Keratinocyte (primary cell): ENCODE results near the gene SHMT2. TPM values are rescaled to one million over a fixed set of nuclear protein-coding genes. Genes with fewer than 3 reads are reported as not detected.

Experiments
- DNase-seq: peaks from one replicate; pipeline ENCODE4 v3.0.0-alpha.2; 2011; ENCODE audit warnings: low read depth, missing footprints, low spot score
- FAIRE-seq: peaks from 2 replicates; lab custom pipeline; 2011; peaks lifted over from hg19 to GRCh38; lab: Jason Lieb, UNC
- H2AFZ ChIP-seq: 2 replicates; pipeline ENCODE4 v1.6.0; 2012; ENCODE audit warnings: low read length, control low read depth, inconsistent platforms; ENCODE audit not compliant: control insufficient read depth
- H3K27ac ChIP-seq: 2 replicates; pipeline ENCODE4 v1.5.1; 2011; ENCODE audit warnings: low read length; ENCODE audit not compliant: control insufficient read depth, insufficient read depth
- H3K27me3 ChIP-seq: 3 replicates; pipeline ENCODE4 v1.6.0; 2011; ENCODE audit warnings: low read length; ENCODE audit not compliant: control insufficient read depth, insufficient read depth; ENCODE audit errors: extremely low read depth
- H3K36me3 ChIP-seq, 2 experiments: 2 replicates in 1 of 2; 3 replicates in 1 of 2; pipeline ENCODE4 v1.5.1; 2011; ENCODE audit warnings: low read length in 2 of 2, mild to moderate bottlenecking in 1 of 2; ENCODE audit not compliant: control insufficient read depth in 2 of 2, insufficient read depth in 2 of 2; ENCODE audit errors: extremely low read depth in 1 of 2
- H3K4me1 ChIP-seq: 3 replicates; pipeline ENCODE4 v1.5.1; 2011; ENCODE audit warnings: low read length; ENCODE audit not compliant: control insufficient read depth, insufficient read depth; ENCODE audit errors: extremely low read depth
- H3K4me2 ChIP-seq: 3 replicates; pipeline ENCODE4 v1.6.0; 2011; ENCODE audit warnings: low read depth, low read length; ENCODE audit not compliant: control insufficient read depth, insufficient read depth; ENCODE audit errors: extremely low read depth
- H3K4me3 ChIP-seq, 3 experiments: fragments of 200-600 bp in 1 of 3; sonication (generic) in 1 of 3; 2 replicates in 2 of 3; 3 replicates in 1 of 3; pipeline ENCODE4 v1.5.1; 2011 to 2016; ENCODE audit warnings: low read length in 3 of 3, mild to moderate bottlenecking in 3 of 3, control low read depth in 2 of 3, inconsistent platforms in 1 of 3, low read depth in 1 of 3, mixed read lengths in 1 of 3, mixed run types in 1 of 3, moderate library complexity in 1 of 3; ENCODE audit not compliant: control insufficient read depth in 2 of 3, insufficient read depth in 2 of 3; ENCODE audit errors: extremely low read depth in 1 of 3
- H3K79me2 ChIP-seq: 2 replicates; pipeline ENCODE4 v1.6.0; 2012; ENCODE audit warnings: low read length; ENCODE audit not compliant: control insufficient read depth, insufficient read depth
- H3K9ac ChIP-seq: 3 replicates; pipeline ENCODE4 v1.6.0; 2011; ENCODE audit warnings: low read length; ENCODE audit not compliant: control insufficient read depth, insufficient read depth; ENCODE audit errors: extremely low read depth
- H3K9me1 ChIP-seq: 3 replicates; pipeline ENCODE4 v1.6.0; 2011; ENCODE audit warnings: low read length; ENCODE audit not compliant: control insufficient read depth, insufficient read depth; ENCODE audit errors: extremely low read depth
- H3K9me3 ChIP-seq: 2 replicates; pipeline ENCODE4 v1.5.1; 2012; ENCODE audit warnings: low read depth, low read length; ENCODE audit not compliant: control insufficient read depth
- H4K20me1 ChIP-seq: 3 replicates; pipeline ENCODE4 v1.6.0; 2011; ENCODE audit warnings: low read length; ENCODE audit not compliant: control insufficient read depth, insufficient read depth; ENCODE audit errors: extremely low read depth
- CTCF ChIP-seq, 3 experiments: IDR thresholded peaks in 1 of 3; conservative IDR thresholded peaks in 1 of 3; optimal IDR thresholded peaks in 1 of 3; 2 replicates in 2 of 3; 3 replicates in 1 of 3; pipeline versions ENCODE3 to v1.5.1; 2011; ENCODE audit warnings: low read length in 3 of 3, mild to moderate bottlenecking in 3 of 3, moderate library complexity in 2 of 3, control low read depth in 1 of 3, inconsistent platforms in 1 of 3; ENCODE audit not compliant: insufficient read depth in 2 of 3; ENCODE audit errors: extremely low read depth in 1 of 3
- EZH2 ChIP-seq: IDR thresholded peaks from one replicate; pipeline ENCODE4 v1.6.1; 2012; ENCODE audit warnings: inconsistent platforms, mild to moderate bottlenecking, low read length, moderate library complexity
- dilution Hi-C: fragments of 300-500 bp; cut with MboI; formaldehyde crosslinking; loops from one replicate; pipeline ENCODE4 v1.7.0; 2020; ENCODE audit warnings: low sequenced_read_pairs; ENCODE audit not compliant: extremely low pct_ligation_motif_present
- polyA plus RNA-seq, 5 experiments: library from polyadenylated mRNA; depleted of rRNA in 3 of 5; stranded (reverse) in 3 of 5; stranded (forward) in 1 of 5; unstranded in 1 of 5; fragments of >200 nt; gene quantifications; 1 replicate in 1 of 5; 2 replicates in 3 of 5; 3 replicates in 1 of 5; pipeline versions ENCODE4 v1.2.1 to v1.2.3, GENCODE V29; 2011 to 2012; ENCODE audit warnings: missing spikeins in 2 of 5, low read depth in 1 of 5, low replicate concordance in 1 of 5

SHMT2 gene
- polyA plus RNA-seq, 1 donor (not counting 4 experiments of a cell fraction or from before 2014, with no cell fraction given), result 128 TPM

GRCh38 chr12:57219993-57220754, 9.3 kb upstream of the SHMT2 start:
- H3K9me3 ChIP-seq, result no peaks in the 10 kb centered on the region
- peaks cover 54% of the 10 kb centered on the region for H3K27me3 ChIP-seq
- no peak for DNase-seq
- dilution Hi-C loops, result no loop called here
- H3K36me3 ChIP-seq, result no peaks in the 10 kb centered on the region
- peaks cover 29% of the 10 kb centered on the region for H3K4me1 ChIP-seq
- no peak overlapping the region for H3K9ac ChIP-seq
- no peak overlapping the region for H3K27ac ChIP-seq
- H3K9me1 ChIP-seq, result no peaks in the 10 kb centered on the region
- no peak overlapping the region for H3K4me2 ChIP-seq
- H2AFZ ChIP-seq, result no peak overlapping the region
- no peaks in the 10 kb centered on the region for H3K79me2 ChIP-seq
- H4K20me1 ChIP-seq, result no peaks in the 10 kb centered on the region
- no peak for FAIRE-seq
- TF ChIP-seq CTCF (optimal IDR thresholded peaks at IDR 0.05 in 1 of 3, IDR thresholded peaks at IDR 0.05 in 1 of 3, conservative IDR thresholded peaks at IDR 0.05 in 1 of 3; ENCODE audit: extremely low read depth in 1 of 3, insufficient read depth in 2 of 3, low read length in 3 of 3) (no peak), EZH2 (no peak)
- H3K4me3 ChIP-seq, result no peak overlapping the region

GRCh38 chr12:57220770-57221168, 8.7 kb upstream of the SHMT2 start:
- Histone ChIP-seq H3K4me1 (peaks cover 23% of the 10 kb centered on the region), H3K27ac (no peak overlapping the region), H3K4me2 (no peak overlapping the region), H3K9ac (no peak overlapping the region), H3K36me3 (no peaks in the 10 kb centered on the region), H3K79me2 (no peaks in the 10 kb centered on the region), H3K9me1 (no peaks in the 10 kb centered on the region), H3K4me3 (no peak overlapping the region), H4K20me1 (no peaks in the 10 kb centered on the region), H2AFZ (no peak overlapping the region), H3K27me3 (peaks cover 48% of the 10 kb centered on the region), H3K9me3 (no peaks in the 10 kb centered on the region)
- no peak for FAIRE-seq
- TF ChIP-seq CTCF (optimal IDR thresholded peaks at IDR 0.05 in 1 of 3, IDR thresholded peaks at IDR 0.05 in 1 of 3, conservative IDR thresholded peaks at IDR 0.05 in 1 of 3; ENCODE audit: extremely low read depth in 1 of 3, insufficient read depth in 2 of 3, low read length in 3 of 3) (no peak), EZH2 (no peak)
- DNase-seq, result no peak
- dilution Hi-C loops, result no loop called here
